AG20443 (cell line): ENCODE results near the gene LRRC1.
A peak's percentile ranks its signal among the peaks of the same experiment; 100 is the strongest.

Experiments used
- DNase-seq: peaks from one replicate; pipeline ENCODE4 v3.0.0; 2012; ENCODE audit warnings: low spot score, mixed read lengths

LRRC1 gene

GRCh38 chr6:53925891-53926290 lies 131.1 kb downstream of the LRRC1 start:
- no peak for DNase-seq

- peak; percentile 40 for DNase-seq
Observed at GRCh38 chr6:53926505-53926904, 131.7 kb downstream of the LRRC1 start.

- no peak for DNase-seq
Observed at GRCh38 chr6:53928641-53929040, 133.8 kb downstream of the LRRC1 start.

GRCh38 chr6:53929041-53929820 lies 134.4 kb downstream of the LRRC1 start:
- DNase-seq, result no peak

- no peak for DNase-seq
Observed at GRCh38 chr6:53929821-53930120, 135.0 kb downstream of the LRRC1 start.

- DNase-seq, result no peak
Observed at GRCh38 chr6:53930330-53930729, 135.5 kb downstream of the LRRC1 start.

- DNase-seq, result no peak
Observed at GRCh38 chr6:53931086-53931485, 136.3 kb downstream of the LRRC1 start.

GRCh38 chr6:53932516-53932915 lies 137.7 kb downstream of the LRRC1 start:
- DNase-seq, result no peak

GRCh38 chr6:53934023-53934422 lies 139.2 kb downstream of the LRRC1 start:
- no peak for DNase-seq

GRCh38 chr6:53937461-53937860 lies 142.7 kb downstream of the LRRC1 start:
- no peak for DNase-seq

- no peak for DNase-seq
Observed at GRCh38 chr6:53938810-53939209, 144.0 kb downstream of the LRRC1 start.

GRCh38 chr6:53939830-53940229 lies 145.0 kb downstream of the LRRC1 start:
- DNase-seq, result no peak

- no peak for DNase-seq
Observed at GRCh38 chr6:53943395-53943794, 148.6 kb downstream of the LRRC1 start.

- DNase-seq, result no peak
Observed at GRCh38 chr6:53944091-53944490, 149.3 kb downstream of the LRRC1 start.

GRCh38 chr6:53944543-53944942 lies 149.7 kb downstream of the LRRC1 start:
- no peak for DNase-seq

- DNase-seq, result no peak
Observed at GRCh38 chr6:53945765-53946407, 151.1 kb downstream of the LRRC1 start.

GRCh38 chr6:53947780-53948179 lies 153.0 kb downstream of the LRRC1 start:
- DNase-seq, result no peak

- no peak for DNase-seq
Observed at GRCh38 chr6:53951383-53951782, 156.6 kb downstream of the LRRC1 start.

GRCh38 chr6:53956068-53956711 lies 161.4 kb downstream of the LRRC1 start:
- DNase-seq, result peak; percentile 77

- DNase-seq, result no peak
Observed at GRCh38 chr6:53956804-53957203, 162.0 kb downstream of the LRRC1 start.

- no peak for DNase-seq
Observed at GRCh38 chr6:53959717-53960116, 164.9 kb downstream of the LRRC1 start.

GRCh38 chr6:53960311-53960710 lies 165.5 kb downstream of the LRRC1 start:
- peak; percentile 44 for DNase-seq

- DNase-seq, result peak; percentile 82
Observed at GRCh38 chr6:53961679-53962370, 167.0 kb downstream of the LRRC1 start.
